WTC11 (cell line): ENCODE data around the gene ZNF398. TPM values are rescaled to one million over a fixed set of nuclear protein-coding genes. Genes with fewer than 3 reads are reported as not detected.

Experiments
- ATAC-seq: fragments of 200-7000 bp; cut with Tn5 transposase; 2 replicates; pipeline ENCODE4 v1.10.0; 2021; ENCODE audit warnings: mild to moderate bottlenecking, moderate library complexity
- CTCF ChIA-PET: fragments of 300-600 bp; sonication (Branson Sonifier 250); formaldehyde crosslinking; loops from one replicate; lab custom pipeline; 2021; ENCODE audit warnings: antibody characterized with exemption; lab: Charles Lee
- POLR2A ChIA-PET: fragments of 350-600 bp; sonication (Branson Sonifier 250); formaldehyde crosslinking; loops from one replicate; lab custom pipeline; 2021; ENCODE audit warnings: antibody characterized with exemption; lab: Charles Lee
- DNase-seq: peaks from one replicate; pipeline ENCODE4 v3.0.0; 2021; ENCODE audit warnings: low spot score
- H3K27ac Mint-ChIP-seq: 2 replicates; pipeline ENCODE4 v1.8.0; 2021; ENCODE audit warnings: mixed read lengths
- H3K27me3 Mint-ChIP-seq: 2 replicates; pipeline ENCODE4 v1.8.0; 2021; ENCODE audit warnings: low read depth, mild to moderate bottlenecking, moderate library complexity, mixed read lengths
- H3K36me3 Mint-ChIP-seq: 2 replicates; pipeline ENCODE4 v1.8.0; 2021; ENCODE audit warnings: mixed read lengths
- H3K4me1 Mint-ChIP-seq: 2 replicates; pipeline ENCODE4 v1.8.0; 2022; ENCODE audit warnings: mixed read lengths
- H3K4me3 Mint-ChIP-seq: 2 replicates; pipeline ENCODE4 v1.8.0; 2021; ENCODE audit warnings: mild to moderate bottlenecking, moderate library complexity, mixed read lengths
- H3K9me3 Mint-ChIP-seq: 2 replicates; pipeline ENCODE4 v1.8.0; 2021; ENCODE audit warnings: mixed read lengths
- ATF2 ChIP-seq: sonication (generic); formaldehyde crosslinking; IDR thresholded peaks from 2 replicates; pipeline ENCODE4 v1.8.1; 2022; ENCODE audit warnings: low read depth, missing genetic modification reagents, borderline replicate concordance
- CTCF ChIP-seq: fragments of 200-600 bp; IDR thresholded peaks from 2 replicates; pipeline ENCODE4 v1.8.0; 2022; ENCODE audit warnings: antibody characterized with exemption
- GTF2I ChIP-seq: fragments of 250-450 bp; sonication (Bioruptor Pico); conservative IDR thresholded peaks from 2 replicates; pipeline ENCODE4 v1.4.0; 2021; ENCODE audit warnings: mild to moderate bottlenecking
- KAT7 ChIP-seq: sonication (generic); formaldehyde crosslinking; IDR thresholded peaks from 2 replicates; pipeline ENCODE4 v1.8.1; 2023; ENCODE audit warnings: missing genetic modification reagents, mild to moderate bottlenecking, borderline replicate concordance
- NFE2L1 ChIP-seq: sonication (generic); formaldehyde crosslinking; IDR thresholded peaks from 2 replicates; pipeline ENCODE4 v1.8.1; 2023; ENCODE audit warnings: missing genetic modification reagents
- PRDM15 ChIP-seq: sonication (generic); formaldehyde crosslinking; IDR thresholded peaks from 2 replicates; pipeline ENCODE4 v1.8.0; 2022; ENCODE audit warnings: missing genetic modification reagents
- TEAD1 ChIP-seq: sonication (generic); formaldehyde crosslinking; IDR thresholded peaks from 2 replicates; pipeline ENCODE4 v1.8.0; 2022; ENCODE audit warnings: mild to moderate bottlenecking, missing genetic modification reagents
- ZNF138 ChIP-seq: sonication (generic); formaldehyde crosslinking; conservative IDR thresholded peaks from 2 replicates; pipeline ENCODE4 v1.8.1; 2022; ENCODE audit warnings: mild to moderate bottlenecking, moderate library complexity, missing genetic modification reagents
- ZNF232 ChIP-seq: sonication (generic); formaldehyde crosslinking; IDR thresholded peaks from 2 replicates; pipeline ENCODE4 v1.8.0; 2022; ENCODE audit warnings: mild to moderate bottlenecking, missing genetic modification reagents
- ZNF281 ChIP-seq: sonication (generic); formaldehyde crosslinking; IDR thresholded peaks from 2 replicates; pipeline ENCODE4 v1.8.0; 2023; ENCODE audit warnings: mild to moderate bottlenecking, missing genetic modification reagents
- ZNF423 ChIP-seq: fragments of 250-450 bp; sonication (Bioruptor Pico); IDR thresholded peaks from 2 replicates; pipeline ENCODE4 v2.1.2; 2022; ENCODE audit warnings: mild to moderate bottlenecking, moderate library complexity
- total RNA-seq: library from RNA; stranded (reverse); gene quantifications from 3 replicates; pipeline ENCODE4 v1.2.3, GENCODE V29; 2021

ZNF398 gene
- total RNA-seq, 1 experiment from 2014 or later: 63.2 TPM

GRCh38 chr7:149207324-149208035 is 60.2 kb downstream of the ZNF398 start:
- H3K36me3 Mint-ChIP-seq: peaks cover 80% of the 10 kb centered on the region

More at GRCh38 chr7:149207324-149208035, 60.2 kb downstream of the ZNF398 start:
- ATAC-seq (no peak), DNase-seq (no peak)
- Mint-ChIP-seq H3K27me3 (no peaks in the 10 kb centered on the region), H3K4me1 (peaks cover 19% of the 10 kb centered on the region), H3K9me3 (no peaks in the 10 kb centered on the region), H3K27ac (peak overlapping the region; percentile 11; the same call in 1 of the 2 replicates), H3K4me3 (no peak overlapping the region)
- ChIA-PET CTCF (interaction anchor here (1.9 kb wide), 1 partner anchor 12 kb away, joined by 6 read pairs; the partner anchor contains the start of gene ZNF282), POLR2A (no interaction called here)
- no peak for TF ChIP-seq ZNF281 (CRISPR knock-in tag)
- TF ChIP-seq PRDM15 (CRISPR knock-in tag): no peak
- TF ChIP-seq KAT7 (CRISPR knock-in tag): no peak
- TF ChIP-seq GTF2I: no peak
- no peak for TF ChIP-seq NFE2L1
- no peak for TF ChIP-seq CTCF
- no peak for TF ChIP-seq ZNF232 (CRISPR knock-in tag)
- TF ChIP-seq ZNF138 (CRISPR knock-in tag): no peak
- no peak for TF ChIP-seq ATF2 (CRISPR knock-in tag)
- no peak for TF ChIP-seq ZNF423 (CRISPR knock-in tag)
- TF ChIP-seq TEAD1 (CRISPR knock-in tag): no peak
